HUDEP-2 (cell line): ENCODE data around the gene KIAA1755.
A peak's percentile ranks its signal among the peaks of the same experiment; 100 is the strongest.

Source experiments
- DNase-seq, 76 experiments: peaks; one replicate each; lab custom pipeline; 2025; ENCODE audit not compliant: unreplicated experiment in 76 of 76; lab: John Stamatoyannopoulos, UW

The KIAA1755 gene

GRCh38 chr20:38245753-38246152, 14.8 kb downstream of the KIAA1755 start:
- DNase-seq, result no peak

DNA sequence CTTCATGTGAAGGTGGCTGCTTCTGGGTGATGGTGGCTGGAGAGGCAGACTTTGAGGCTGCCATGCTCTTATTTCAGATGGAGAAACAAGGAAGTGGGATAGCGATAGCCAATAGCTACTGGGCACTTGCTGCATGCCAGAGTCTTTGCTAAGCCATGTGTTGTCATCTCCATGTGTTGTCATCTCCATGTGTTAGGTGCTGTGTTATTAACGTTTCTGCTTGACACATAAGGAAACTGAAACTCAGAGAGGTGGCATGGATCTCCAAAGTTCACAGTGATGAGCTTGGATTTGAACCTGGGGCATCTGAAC, 16.9 kb downstream of the KIAA1755 start:
- DNase-seq, result no peak

GRCh38 chr20:38242848-38243708, 17.5 kb downstream of the KIAA1755 start:
- peak in 27 of 76 experiments; percentile 1 to 47 (median 11) for DNase-seq

DNA sequence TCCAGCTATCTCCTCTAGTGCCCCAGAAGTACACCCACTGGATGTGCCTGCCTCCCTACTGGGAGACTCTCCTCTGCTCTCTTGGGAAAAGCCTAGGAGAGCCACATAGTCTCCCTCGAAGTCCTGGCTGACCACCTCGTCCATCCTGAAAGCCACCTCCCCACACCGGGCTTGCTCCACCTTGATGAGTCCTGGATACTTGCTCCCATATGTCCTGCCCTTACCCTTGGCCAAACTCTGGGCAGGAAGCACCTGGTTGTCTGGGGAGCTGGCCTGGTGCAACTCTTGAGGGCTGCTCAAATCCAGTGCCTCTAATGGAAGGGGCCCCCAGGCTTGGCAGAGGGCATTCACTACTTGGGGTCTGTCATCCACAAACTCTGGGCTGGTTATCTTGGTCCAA, 19.3 kb downstream of the KIAA1755 start:
- DNase-seq, result no peak

GRCh38 chr20:38239441-38239840, 21.1 kb downstream of the KIAA1755 start:
- DNase-seq, result no peak

GRCh38 chr20:38238829-38239228, 21.7 kb downstream of the KIAA1755 start:
- DNase-seq, result no peak

DNA sequence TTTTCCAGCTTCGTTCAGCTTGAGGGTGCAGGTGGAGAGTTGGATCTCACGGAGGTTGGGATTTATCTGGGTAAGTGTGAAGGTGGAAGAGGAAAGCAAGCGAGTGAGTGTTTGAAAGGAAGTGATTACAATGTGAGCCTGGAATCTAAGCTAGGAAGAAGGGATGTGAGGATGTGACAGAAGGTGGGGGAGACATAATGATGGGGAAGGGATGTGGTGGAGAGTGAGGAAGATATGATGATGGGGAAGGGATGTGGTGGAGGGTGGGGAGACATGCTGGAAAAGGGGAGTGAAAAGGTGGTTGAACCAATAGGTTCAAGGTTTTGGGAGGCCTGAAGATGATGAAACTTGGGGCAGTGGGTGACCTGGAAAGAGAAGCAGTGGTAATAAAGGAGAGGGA, 23.2 kb downstream of the KIAA1755 start:
- no peak for DNase-seq

DNA sequence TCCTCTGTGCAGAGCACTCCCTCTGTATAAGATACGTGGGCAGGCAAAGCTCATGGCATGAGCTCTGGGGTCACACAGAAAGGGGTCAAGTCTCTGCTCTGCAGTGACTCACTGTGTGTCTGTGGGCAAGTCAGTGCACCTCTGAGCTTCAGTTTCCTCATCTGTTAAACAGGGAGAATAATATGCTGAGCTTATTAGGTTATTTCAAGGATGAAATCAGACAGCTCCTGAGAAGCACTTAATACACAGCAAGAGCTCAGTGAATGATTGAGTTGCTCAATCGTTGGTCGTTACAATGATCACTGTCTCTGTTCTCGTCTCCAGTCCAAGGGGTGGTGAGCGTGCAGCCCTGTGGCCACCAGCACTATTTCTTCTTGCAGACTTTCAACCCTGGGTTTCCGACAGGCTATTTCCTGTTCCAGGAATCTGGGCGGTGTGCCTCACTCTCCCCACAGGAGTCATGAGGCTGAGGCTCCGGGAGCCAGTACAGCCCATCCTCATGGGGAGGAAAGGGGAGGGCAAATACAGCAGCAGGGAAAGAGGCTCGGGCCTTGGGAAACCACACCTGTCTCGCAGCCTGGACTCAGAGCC, 28.9 kb downstream of the KIAA1755 start:
- no peak for DNase-seq

GRCh38 chr20:38230957-38231526, 29.5 kb downstream of the KIAA1755 start:
- no peak for DNase-seq

- no peak for DNase-seq
Observed at GRCh38 chr20:38230253-38230551, 30.3 kb downstream of the KIAA1755 start.

GRCh38 chr20:38229376-38230252, 30.9 kb downstream of the KIAA1755 start:
- DNase-seq, result peak in 12 of 76 experiments; percentile 2 to 21 (median 10)

- DNase-seq, result no peak
Observed at GRCh38 chr20:38228436-38228835, 32.1 kb downstream of the KIAA1755 start.

DNA sequence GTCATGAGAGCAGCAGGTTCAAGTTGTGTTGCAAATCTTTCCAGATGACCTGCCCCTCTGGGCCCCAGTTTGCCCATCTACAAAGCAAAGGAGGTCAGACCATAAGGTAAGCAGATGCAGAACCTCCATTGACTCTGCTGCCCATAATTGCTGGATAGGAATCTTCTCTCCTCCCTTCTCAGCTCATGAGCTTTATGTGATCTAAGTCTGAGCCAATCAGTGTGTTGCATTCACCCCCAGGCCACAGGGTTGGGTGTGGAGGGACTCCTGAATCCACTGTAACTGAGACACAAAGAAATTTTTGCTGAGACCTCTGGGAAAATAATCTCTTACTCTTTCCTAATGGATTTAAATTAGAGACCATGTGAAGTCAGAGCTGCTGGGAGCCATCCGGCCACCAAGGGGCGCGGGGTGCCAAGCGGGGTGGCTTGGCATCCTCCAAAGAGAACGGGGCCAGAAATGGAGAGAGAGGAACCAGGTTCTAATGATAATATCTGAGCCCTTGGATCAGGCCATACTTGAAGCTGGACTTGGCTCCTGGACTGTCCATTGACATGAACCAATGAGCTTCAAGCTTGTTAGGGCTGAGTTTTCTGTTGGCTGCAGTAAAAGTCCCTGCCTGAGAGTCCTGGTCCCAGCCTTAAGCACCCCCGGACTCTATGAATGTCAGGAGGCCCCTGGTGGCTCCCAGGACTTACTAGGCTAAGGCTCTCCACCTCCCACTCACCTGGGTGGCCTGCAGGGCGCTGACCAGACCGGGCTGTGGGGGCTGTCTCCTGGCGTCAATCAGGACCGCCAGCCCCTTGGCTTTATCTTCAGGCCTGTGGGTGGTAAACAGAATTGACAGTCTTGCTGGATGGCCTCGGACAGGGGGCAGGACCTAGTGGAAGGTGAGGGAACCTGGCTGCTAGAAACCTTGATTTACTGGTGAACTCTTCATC, 32.8 kb downstream of the KIAA1755 start:
- DNase-seq, result no peak

DNA sequence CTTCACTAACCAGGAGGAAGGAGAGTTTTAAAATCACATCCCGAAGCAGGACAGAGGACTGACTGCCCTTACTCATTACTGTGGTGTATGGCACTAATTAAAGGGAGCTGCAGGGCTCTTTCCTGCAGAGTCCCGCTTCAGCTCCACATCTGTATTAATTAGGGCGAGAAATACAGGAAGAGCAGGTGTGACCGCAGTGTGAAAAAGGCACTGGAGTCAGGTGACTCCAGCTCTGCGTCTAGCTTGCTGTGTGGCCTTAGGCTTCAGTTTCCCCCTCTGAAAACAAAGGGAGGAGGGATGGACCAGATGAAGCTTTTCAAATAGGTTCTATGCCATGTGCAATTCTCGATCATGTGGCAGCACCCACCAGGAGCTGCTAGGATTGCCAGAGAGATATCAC, 34.0 kb downstream of the KIAA1755 start:
- no peak for DNase-seq

DNA sequence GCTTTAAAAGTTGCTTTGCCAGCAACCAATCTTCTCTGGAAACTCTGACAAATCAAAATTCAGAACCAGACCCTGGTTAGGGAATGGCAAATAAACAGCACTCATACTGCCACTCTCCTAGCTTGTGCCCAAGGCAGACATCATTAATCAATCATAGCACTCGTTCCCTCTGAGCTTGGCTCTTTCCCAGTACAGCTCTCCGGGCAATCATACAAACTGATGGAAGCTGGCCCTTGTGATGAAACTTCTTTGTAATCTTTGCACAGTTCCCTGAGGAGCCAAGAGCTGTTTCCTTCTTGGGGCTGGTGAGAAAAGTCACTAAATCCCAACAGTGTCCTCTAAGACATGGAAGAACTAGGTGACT, 34.7 kb downstream of the KIAA1755 start:
- DNase-seq, result no peak

DNA sequence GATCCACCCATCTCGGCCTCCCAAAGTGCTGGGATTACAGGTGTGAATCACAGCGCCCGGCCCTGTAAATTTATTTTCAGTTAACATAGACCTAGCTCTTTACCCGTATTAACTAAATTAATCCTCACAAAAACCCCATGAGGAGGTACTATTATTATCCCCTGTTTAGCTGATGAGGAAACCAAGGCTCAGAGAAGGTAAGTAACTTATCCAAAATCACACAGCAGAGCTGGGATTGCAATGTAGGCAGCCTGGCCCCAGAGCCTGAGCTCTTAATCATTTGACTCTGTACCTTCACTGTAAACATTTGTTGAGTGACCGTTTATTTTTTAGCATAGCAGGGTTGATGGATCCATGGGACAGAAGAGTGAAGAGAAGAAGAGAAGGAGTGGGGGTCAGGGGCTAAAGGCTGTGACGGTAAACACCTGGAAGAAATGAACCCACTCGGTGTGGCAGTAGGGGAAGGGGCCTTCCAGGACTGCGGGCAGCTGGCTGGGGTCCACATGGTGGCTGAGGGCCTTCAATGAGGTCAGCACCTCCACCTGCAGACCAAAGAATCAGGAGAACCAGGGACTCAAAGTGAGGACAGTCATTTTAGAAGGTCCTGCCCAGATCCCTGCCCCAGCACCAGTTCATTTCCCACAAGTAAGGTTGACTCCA, 35.2 kb downstream of the KIAA1755 start:
- DNase-seq, result no peak

DNA sequence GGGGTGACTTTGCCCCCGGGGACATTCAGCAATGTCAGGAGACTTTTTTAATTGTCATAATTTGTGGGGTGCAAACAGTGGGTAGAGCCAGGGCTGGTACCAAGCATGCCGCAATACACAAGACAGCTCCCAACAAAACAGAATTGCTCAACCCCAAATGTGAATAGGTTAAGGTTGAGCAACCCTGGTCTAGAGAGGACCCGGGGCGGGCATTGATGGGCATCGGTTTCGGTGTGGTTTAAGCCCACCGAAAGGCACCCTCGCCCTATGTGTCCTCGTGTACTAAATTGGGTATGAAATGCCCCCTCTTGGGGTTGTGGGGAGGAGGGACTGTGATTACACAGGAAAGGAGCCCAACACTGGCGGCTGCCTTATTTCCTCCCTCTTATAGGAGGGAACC, 36.0 kb downstream of the KIAA1755 start:
- no peak for DNase-seq

GRCh38 chr20:38223743-38224100, 36.8 kb downstream of the KIAA1755 start:
- DNase-seq, result no peak

DNA sequence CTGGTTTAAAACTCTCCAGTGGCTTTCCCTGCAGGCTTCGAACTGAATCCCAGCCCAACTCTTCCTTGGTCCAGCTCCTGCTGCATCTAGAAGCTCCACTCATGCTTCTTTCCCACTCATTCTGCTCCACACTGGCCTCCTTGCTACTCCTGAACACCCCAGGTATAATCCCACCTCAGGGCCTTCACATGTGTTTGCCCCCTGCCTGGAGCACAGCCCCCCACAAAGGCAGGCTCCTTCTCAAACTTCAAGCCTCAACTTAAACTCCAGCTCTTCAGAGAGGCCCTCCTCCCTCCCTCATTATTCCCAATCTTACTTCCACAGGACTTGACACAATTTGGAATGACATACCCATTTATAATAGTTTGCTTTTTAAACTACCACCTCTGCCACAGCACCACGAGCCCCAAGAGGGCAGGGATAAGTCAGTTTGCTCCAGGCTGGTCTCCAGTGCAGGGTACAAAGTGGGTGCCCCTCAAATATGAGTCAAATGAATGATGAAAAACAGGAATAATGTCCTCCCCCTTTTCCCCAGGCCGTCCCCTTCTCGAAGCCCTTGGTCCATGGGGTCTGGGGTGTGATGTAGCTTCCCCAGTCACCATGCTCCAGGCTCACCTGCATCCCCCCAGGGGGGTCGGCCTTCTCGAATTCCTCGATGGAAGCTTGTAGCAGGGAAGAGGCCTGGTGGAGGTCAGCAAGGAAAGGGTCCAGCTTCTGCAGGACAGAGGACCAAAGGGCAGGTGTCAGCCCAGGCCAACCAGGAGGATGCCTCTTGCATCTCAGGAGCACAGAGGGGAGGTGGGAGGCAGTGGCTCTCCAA, 37.4 kb downstream of the KIAA1755 start:
- no peak for DNase-seq
